Measurements from ENCODE around the gene UGT1A7.

Gene UGT1A7

DNA sequence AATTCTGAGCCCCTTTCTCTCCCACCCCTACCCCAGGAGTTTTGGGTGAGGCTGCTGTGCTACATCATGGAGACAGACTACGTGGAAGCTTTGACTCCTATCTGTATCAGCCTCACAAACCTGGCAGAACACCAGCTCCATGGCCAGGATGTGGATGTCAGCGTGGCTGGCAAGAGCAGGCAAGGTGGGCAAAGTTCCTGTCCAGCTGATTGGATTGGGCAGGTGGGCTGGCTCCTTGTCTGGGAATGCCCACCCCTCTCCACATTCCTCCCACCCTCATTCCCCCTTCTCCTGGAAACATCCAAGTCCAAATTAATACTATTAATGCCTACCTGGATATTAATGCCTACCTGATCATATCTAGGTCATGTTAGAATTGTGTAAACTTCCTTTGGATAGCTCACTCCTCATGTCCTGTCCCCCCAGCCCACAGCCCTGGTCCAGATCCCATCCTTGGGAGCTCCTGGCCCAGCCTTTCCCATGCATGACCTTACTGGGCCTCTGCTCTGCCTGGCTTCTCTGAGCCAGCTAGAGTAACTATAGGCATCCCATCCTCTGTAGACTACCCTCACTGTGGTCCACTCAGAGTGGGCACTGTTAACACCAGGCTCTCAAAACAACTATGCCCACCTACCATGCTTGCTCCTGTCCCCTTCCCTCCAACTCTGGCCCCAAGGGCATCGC is 120.6 kb downstream of the UGT1A7 start:
- TF ChIP-seq TEAD4 (IDR thresholded peaks at IDR 0.05) (no peak), CEBPB (IDR thresholded peaks at IDR 0.05) (no peak), TAF1 (IDR thresholded peaks at IDR 0.05; ENCODE audit: low read depth) (no peak), YY1 (IDR thresholded peaks at IDR 0.05; ENCODE audit: low read depth) (no peak), EGR1 (IDR thresholded peaks at IDR 0.05) (no peak), ZBTB7A (IDR thresholded peaks at IDR 0.05; ENCODE audit: low read depth) (no peak), TCF12 (IDR thresholded peaks at IDR 0.05; ENCODE audit: low read depth) (no peak), USF1 (IDR thresholded peaks at IDR 0.05) (no peak), FOXM1 (IDR thresholded peaks at IDR 0.05; ENCODE audit: borderline replicate concordance, low read depth) (no peak), RAD21 (IDR thresholded peaks at IDR 0.05; ENCODE audit: low read depth) (no peak), CREB1 (IDR thresholded peaks at IDR 0.05; ENCODE audit: low read depth) (no peak), NFIC (IDR thresholded peaks at IDR 0.05) (no peak), EP300 (IDR thresholded peaks at IDR 0.05; ENCODE audit: borderline replicate concordance) (no peak)
- TF ChIP-seq, protein P1, sequence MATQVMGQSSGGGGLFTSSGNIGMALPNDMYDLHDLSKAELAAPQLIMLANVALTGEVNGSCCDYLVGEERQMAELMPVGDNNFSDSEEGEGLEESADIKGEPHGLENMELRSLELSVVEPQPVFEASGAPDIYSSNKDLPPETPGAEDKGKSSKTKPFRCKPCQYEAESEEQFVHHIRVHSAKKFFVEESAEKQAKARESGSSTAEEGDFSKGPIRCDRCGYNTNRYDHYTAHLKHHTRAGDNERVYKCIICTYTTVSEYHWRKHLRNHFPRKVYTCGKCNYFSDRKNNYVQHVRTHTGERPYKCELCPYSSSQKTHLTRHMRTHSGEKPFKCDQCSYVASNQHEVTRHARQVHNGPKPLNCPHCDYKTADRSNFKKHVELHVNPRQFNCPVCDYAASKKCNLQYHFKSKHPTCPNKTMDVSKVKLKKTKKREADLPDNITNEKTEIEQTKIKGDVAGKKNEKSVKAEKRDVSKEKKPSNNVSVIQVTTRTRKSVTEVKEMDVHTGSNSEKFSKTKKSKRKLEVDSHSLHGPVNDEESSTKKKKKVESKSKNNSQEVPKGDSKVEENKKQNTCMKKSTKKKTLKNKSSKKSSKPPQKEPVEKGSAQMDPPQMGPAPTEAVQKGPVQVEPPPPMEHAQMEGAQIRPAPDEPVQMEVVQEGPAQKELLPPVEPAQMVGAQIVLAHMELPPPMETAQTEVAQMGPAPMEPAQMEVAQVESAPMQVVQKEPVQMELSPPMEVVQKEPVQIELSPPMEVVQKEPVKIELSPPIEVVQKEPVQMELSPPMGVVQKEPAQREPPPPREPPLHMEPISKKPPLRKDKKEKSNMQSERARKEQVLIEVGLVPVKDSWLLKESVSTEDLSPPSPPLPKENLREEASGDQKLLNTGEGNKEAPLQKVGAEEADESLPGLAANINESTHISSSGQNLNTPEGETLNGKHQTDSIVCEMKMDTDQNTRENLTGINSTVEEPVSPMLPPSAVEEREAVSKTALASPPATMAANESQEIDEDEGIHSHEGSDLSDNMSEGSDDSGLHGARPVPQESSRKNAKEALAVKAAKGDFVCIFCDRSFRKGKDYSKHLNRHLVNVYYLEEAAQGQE (IDR thresholded peaks at IDR 0.05; ENCODE audit: low read depth) = no peak
- TF ChIP-seq, protein P2, sequence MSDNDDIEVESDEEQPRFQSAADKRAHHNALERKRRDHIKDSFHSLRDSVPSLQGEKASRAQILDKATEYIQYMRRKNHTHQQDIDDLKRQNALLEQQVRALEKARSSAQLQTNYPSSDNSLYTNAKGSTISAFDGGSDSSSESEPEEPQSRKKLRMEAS (IDR thresholded peaks at IDR 0.05) = no peak

DNA sequence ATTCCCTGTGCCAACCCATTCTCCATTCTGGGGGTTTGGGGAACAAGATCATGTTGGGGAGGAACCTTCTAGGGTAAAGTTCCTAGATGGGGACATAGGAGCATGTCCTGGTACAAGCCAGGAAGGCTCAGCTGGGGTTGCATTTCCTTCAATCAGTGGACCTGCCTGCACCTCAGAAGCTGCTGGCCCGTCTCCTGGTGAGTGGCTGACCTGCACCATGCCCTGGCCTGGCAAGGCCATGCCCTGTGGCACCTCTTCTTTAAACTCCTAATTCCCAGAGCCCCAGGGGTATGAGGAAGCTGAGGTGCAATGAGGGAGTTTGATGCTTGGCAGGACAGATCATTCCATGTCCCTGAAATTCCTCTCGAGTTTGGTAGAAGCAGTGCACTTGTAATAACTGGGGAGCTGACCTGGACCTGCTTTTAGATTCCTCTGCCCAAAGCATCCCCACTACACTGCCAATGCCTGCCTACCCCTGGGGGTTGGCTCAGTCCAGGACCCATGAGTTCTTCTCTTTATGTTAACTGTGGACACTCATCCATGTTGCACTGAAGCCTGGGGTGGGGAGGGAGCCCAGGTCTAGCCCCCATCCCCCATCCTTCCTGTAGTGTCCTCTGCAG is 121.7 kb downstream of the UGT1A7 start:
- TF ChIP-seq NFIC (IDR thresholded peaks at IDR 0.05) (no peak), TEAD4 (IDR thresholded peaks at IDR 0.05) (no peak), USF1 (IDR thresholded peaks at IDR 0.05) (no peak), CREB1 (IDR thresholded peaks at IDR 0.05; ENCODE audit: low read depth) (no peak), FOXM1 (IDR thresholded peaks at IDR 0.05; ENCODE audit: borderline replicate concordance, low read depth) (no peak), TAF1 (IDR thresholded peaks at IDR 0.05; ENCODE audit: low read depth) (no peak), ZBTB7A (IDR thresholded peaks at IDR 0.05; ENCODE audit: low read depth) (no peak), RAD21 (IDR thresholded peaks at IDR 0.05; ENCODE audit: low read depth) (no peak), EGR1 (IDR thresholded peaks at IDR 0.05) (no peak), TCF12 (IDR thresholded peaks at IDR 0.05; ENCODE audit: low read depth) (no peak), YY1 (IDR thresholded peaks at IDR 0.05; ENCODE audit: low read depth) (no peak), CEBPB (IDR thresholded peaks at IDR 0.05) (no peak), EP300 (IDR thresholded peaks at IDR 0.05; ENCODE audit: borderline replicate concordance) (no peak)
- TF ChIP-seq, protein P2 (IDR thresholded peaks at IDR 0.05) = no peak
- TF ChIP-seq, protein P1 (IDR thresholded peaks at IDR 0.05; ENCODE audit: low read depth) = no peak

DNA sequence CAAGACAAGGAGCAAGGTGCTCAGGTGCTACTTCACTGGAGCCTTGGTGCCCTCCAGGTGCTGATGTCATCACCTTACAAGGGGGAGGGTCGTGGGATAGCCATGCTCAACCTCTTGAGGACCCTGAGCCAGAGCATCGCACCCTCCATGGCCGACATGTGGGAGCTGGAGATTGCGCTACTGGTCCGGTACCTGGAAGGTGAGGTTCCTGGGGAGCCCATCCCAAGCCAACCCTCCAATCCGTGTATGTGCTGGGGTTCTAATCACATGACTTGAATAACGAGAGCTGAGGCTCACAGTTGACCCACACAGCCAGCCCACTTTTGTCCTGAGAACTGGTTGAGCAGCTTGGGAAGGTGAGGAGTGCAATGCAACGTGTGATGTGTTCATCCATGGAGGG is 122.3 kb downstream of the UGT1A7 start:
- TF ChIP-seq TEAD4 (IDR thresholded peaks at IDR 0.05) (no peak), USF1 (IDR thresholded peaks at IDR 0.05) (no peak), EGR1 (IDR thresholded peaks at IDR 0.05) (no peak), CEBPB (IDR thresholded peaks at IDR 0.05) (no peak)
- TF ChIP-seq, protein P2 (IDR thresholded peaks at IDR 0.05) = no peak

DNA sequence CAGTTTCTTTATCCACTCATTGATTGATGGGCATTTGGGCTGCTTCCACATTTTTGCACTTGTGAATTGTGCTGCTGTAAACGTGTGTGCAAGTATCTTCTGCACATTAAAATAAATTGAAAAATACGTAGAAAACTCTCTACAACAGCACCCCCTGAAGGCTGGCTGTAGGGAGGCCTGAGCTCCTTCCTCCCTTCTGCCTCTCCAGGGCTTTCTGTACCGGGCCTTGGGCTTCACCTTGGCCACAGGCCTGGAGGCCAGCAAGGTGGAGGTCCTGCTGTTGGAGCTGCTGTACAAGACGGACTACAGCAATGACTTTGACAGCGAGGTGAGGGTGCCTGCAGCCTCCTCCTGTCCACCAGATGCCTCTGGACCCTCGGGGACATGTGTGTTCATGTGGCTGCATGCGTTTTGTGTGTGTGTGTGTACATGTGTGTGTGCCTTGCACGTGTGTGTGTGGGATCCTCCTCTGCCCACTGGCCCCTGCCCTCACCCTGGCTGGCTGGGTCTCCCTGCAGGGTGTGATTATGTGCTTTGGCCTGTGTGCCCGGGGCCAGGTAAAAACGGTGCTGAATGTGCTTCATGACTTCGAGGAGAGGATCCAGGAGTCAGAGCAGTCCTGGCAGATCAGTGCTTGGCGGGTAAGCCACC is 125.6 kb downstream of the UGT1A7 start:
- TF ChIP-seq CREB1 (IDR thresholded peaks at IDR 0.05; ENCODE audit: low read depth) (no peak), NFIC (IDR thresholded peaks at IDR 0.05) (no peak)
